Endothelial cell of umbilical vein (primary cell): ENCODE data around the gene DDX42. TPM values are rescaled to one million over a fixed set of nuclear protein-coding genes. Genes with fewer than 3 reads are reported as not detected.

Source experiments
- BruUV-seq: library from RNA; stranded (reverse); fragments of 400-500 nt; replicated peaks from 2 replicates; lab custom pipeline; 2021; lab: Mats Ljungman, UMichigan
- CTCF ChIA-PET: fragments of 300-600, 350-600 bp; sonication (Branson Sonifier 250); formaldehyde crosslinking; loops from one replicate; lab custom pipeline; 2021; ENCODE audit warnings: antibody characterized with exemption, inconsistent platforms; lab: Charles Lee
- POLR2A ChIA-PET: fragments of 300-600, 350-600 bp; sonication (Branson Sonifier 250); formaldehyde crosslinking; loops from one replicate; lab custom pipeline; 2021; ENCODE audit warnings: antibody characterized with exemption, inconsistent platforms; lab: Charles Lee
- DNase-seq: peaks from one replicate; pipeline ENCODE4 v3.0.0-alpha.2; 2011; ENCODE audit warnings: low read depth, low spot score
- FAIRE-seq: peaks from 2 replicates; lab custom pipeline; 2011; peaks lifted over from hg19 to GRCh38; lab: Jason Lieb, UNC
- H2AFZ ChIP-seq: 2 replicates; pipeline ENCODE4 v1.6.0; 2012; ENCODE audit warnings: low read depth, low read length, control low read depth, inconsistent platforms
- H3K27ac ChIP-seq: 2 replicates; pipeline ENCODE4 v1.5.1; 2011; ENCODE audit warnings: low read depth, mild to moderate bottlenecking, control low read depth, low read length, moderate library complexity; ENCODE audit not compliant: insufficient read depth
- H3K27me3 ChIP-seq, 2 experiments: 2 replicates each; pipeline versions ENCODE4 v1.6.0 to v1.6.1; 2011; ENCODE audit warnings: low read length in 2 of 2, mixed read lengths in 1 of 2; ENCODE audit not compliant: control insufficient read depth in 2 of 2, insufficient read depth in 2 of 2
- H3K36me3 ChIP-seq, 2 experiments: 2 replicates in 1 of 2; 3 replicates in 1 of 2; pipeline ENCODE4 v1.5.1; 2011; ENCODE audit warnings: low read length in 2 of 2, mild to moderate bottlenecking in 1 of 2, moderate library complexity in 1 of 2; ENCODE audit not compliant: control insufficient read depth in 2 of 2, insufficient read depth in 2 of 2; ENCODE audit errors: extremely low read depth in 1 of 2
- H3K4me1 ChIP-seq: 3 replicates; pipeline ENCODE4 v1.5.1; 2011; ENCODE audit warnings: mild to moderate bottlenecking, low read length; ENCODE audit not compliant: control insufficient read depth, insufficient read depth; ENCODE audit errors: extremely low read depth
- H3K4me2 ChIP-seq: 2 replicates; pipeline ENCODE4 v1.6.1; 2011; ENCODE audit warnings: low read length, control low read depth, mixed read lengths; ENCODE audit not compliant: insufficient read depth
- H3K4me3 ChIP-seq, 3 experiments: fragments of 200-600 bp in 1 of 3; sonication (generic), shearing (Covaris generic) in 1 of 3; replicated peaks in 1 of 3; 2 replicates each; pipeline ENCODE4 v1.5.1; 2011 to 2016; ENCODE audit warnings: control low read depth in 3 of 3, low read length in 3 of 3, mild to moderate bottlenecking in 2 of 3, inconsistent platforms in 1 of 3, low read depth in 1 of 3, moderate library complexity in 1 of 3; ENCODE audit not compliant: insufficient read depth in 1 of 3
- H3K79me2 ChIP-seq: 2 replicates; pipeline ENCODE4 v1.6.0; 2012; ENCODE audit warnings: low read length, inconsistent platforms; ENCODE audit not compliant: control insufficient read depth, insufficient read depth
- H3K9ac ChIP-seq: replicated peaks from 2 replicates; pipeline ENCODE3; 2011; ENCODE audit warnings: low read length, control low read depth; ENCODE audit not compliant: insufficient read depth; ENCODE audit errors: extremely low read depth
- H3K9me1 ChIP-seq: replicated peaks from 3 replicates; pipeline ENCODE4 v1.6.0; 2011; ENCODE audit warnings: mild to moderate bottlenecking, low read length; ENCODE audit not compliant: control insufficient read depth, insufficient read depth; ENCODE audit errors: extremely low read depth
- H3K9me3 ChIP-seq: replicated peaks from 2 replicates; pipeline ENCODE4 v1.5.1; 2012; ENCODE audit warnings: low read length, inconsistent platforms; ENCODE audit not compliant: control insufficient read depth, insufficient read depth
- H4K20me1 ChIP-seq: replicated peaks from 2 replicates; pipeline ENCODE3; 2011; ENCODE audit warnings: mild to moderate bottlenecking, low read length; ENCODE audit not compliant: control insufficient read depth, insufficient read depth; ENCODE audit errors: extremely low read depth
- CTCF ChIP-seq, 2 donors: IDR thresholded peaks; 1 replicate in 1 of 2; 2 replicates in 1 of 2; pipeline ENCODE4 v1.5.1; 2011; ENCODE audit warnings: low read length in 2 of 2, mild to moderate bottlenecking in 2 of 2, moderate library complexity in 2 of 2, control low read depth in 1 of 2, inconsistent platforms in 1 of 2, low read depth in 1 of 2; ENCODE audit not compliant: insufficient read depth in 1 of 2; ENCODE audit errors: extremely low read depth in 1 of 2
- EZH2 ChIP-seq: IDR thresholded peaks from 2 replicates; pipeline ENCODE4 v1.6.1; 2012; ENCODE audit warnings: borderline replicate concordance, low read depth, mild to moderate bottlenecking, moderate library complexity, low read length, inconsistent platforms; ENCODE audit not compliant: severe bottlenecking
- FOS ChIP-seq: IDR thresholded peaks from 2 replicates; pipeline ENCODE4 v1.6.1; 2011; ENCODE audit warnings: mild to moderate bottlenecking, low read length, moderate library complexity, borderline replicate concordance; ENCODE audit not compliant: insufficient read depth
- GATA2 ChIP-seq: IDR thresholded peaks from 2 replicates; pipeline ENCODE4 v1.7.0; 2011; ENCODE audit warnings: low read depth, mild to moderate bottlenecking, moderate library complexity, mixed read lengths, low read length; ENCODE audit not compliant: insufficient read length, insufficient read depth
- JUN ChIP-seq: IDR thresholded peaks from 2 replicates; pipeline ENCODE4 v1.6.1; 2011; ENCODE audit warnings: borderline replicate concordance, low read depth; ENCODE audit not compliant: insufficient read length, insufficient read depth
- MAX ChIP-seq: IDR thresholded peaks from 2 replicates; pipeline ENCODE4 v1.6.1; 2011; ENCODE audit not compliant: insufficient read depth, insufficient read length
- MYC ChIP-seq: IDR thresholded peaks from one replicate; pipeline ENCODE4 v1.6.1; 2011; ENCODE audit warnings: mild to moderate bottlenecking, low read depth, low read length
- POLR2A ChIP-seq: IDR thresholded peaks from 2 replicates; pipeline ENCODE4 v1.6.1; 2012; ENCODE audit warnings: low read depth, mild to moderate bottlenecking, control low read depth, low read length
- POLR2AphosphoS5 ChIP-seq: IDR thresholded peaks from 2 replicates; pipeline ENCODE4 v1.6.1; 2012; ENCODE audit warnings: low read depth, mild to moderate bottlenecking, control low read depth, low read length, moderate library complexity; ENCODE audit not compliant: insufficient read depth
- dilution Hi-C: fragments of 300-500 bp; cut with MboI; formaldehyde crosslinking; loops from one replicate; pipeline ENCODE4 v1.15.0; 2019; ENCODE audit warnings: low sequenced_read_pairs; ENCODE audit not compliant: extremely low pct_ligation_motif_present
- intact Hi-C: fragments of 100-400 bp; cut with micrococcal nuclease; formaldehyde crosslinking; loops from one replicate; pipeline ENCODE4 v1.10.0; 2022
- polyA plus RNA-seq, 4 experiments: library from polyadenylated mRNA; depleted of rRNA in 3 of 4; stranded (reverse) in 3 of 4; unstranded in 1 of 4; fragments of >200 nt; gene quantifications; 2 replicates each; pipeline versions ENCODE4 v1.2.1 to v1.2.3, GENCODE V29; 2011 to 2012; ENCODE audit warnings: missing spikeins in 1 of 4
- total RNA-seq: library from RNA; stranded (reverse); gene quantifications from 2 replicates; pipeline ENCODE4 v1.2.3, GENCODE V29; 2021

Gene DDX42
- total and polyA plus RNA-seq, 2 donors (not counting 3 experiments of a cell fraction or from before 2014, with no cell fraction given), result 48.1 to 124 TPM

GRCh38 chr17:63786971-63787711, 13.2 kb downstream of the DDX42 start:
- DNase-seq, result no peak

More at GRCh38 chr17:63786971-63787711, 13.2 kb downstream of the DDX42 start:
- peaks cover 65% of the 10 kb centered on the region for H3K79me2 ChIP-seq
- no peaks in the 10 kb centered on the region for H3K9me1 ChIP-seq
- no peak overlapping the region for H2AFZ ChIP-seq
- FAIRE-seq, result no peak
- intact Hi-C loops (no loop called here), dilution Hi-C loops (no loop called here)
- no peaks in the 10 kb centered on the region for H3K27me3 ChIP-seq
- H3K4me2 ChIP-seq, result no peak overlapping the region
- H3K9me3 ChIP-seq, result no peaks in the 10 kb centered on the region
- peaks cover 9 to 12% of the 10 kb centered on the region in 2 experiments for H3K36me3 ChIP-seq
- TF ChIP-seq FOS (no peak), MAX (no peak), POLR2AphosphoS5 (no peak), POLR2A (no peak), GATA2 (no peak), CTCF (IDR thresholded peaks at IDR 0.05; ENCODE audit: extremely low read depth in 1 of 2, insufficient read depth in 1 of 2, low read depth in 1 of 2, low read length in 2 of 2) (no peak), JUN (no peak), EZH2 (no peak), MYC (no peak)
- no peak overlapping the region for H3K4me3 ChIP-seq
- no peak overlapping the region for H3K27ac ChIP-seq
- ChIA-PET POLR2A (no interaction called here), CTCF (interaction anchor here (1.3 kb wide), 1 partner anchor 361 kb away, joined by 5 read pairs; no protein-coding TSS in a partner anchor)
- H3K9ac ChIP-seq, result no peak overlapping the region
- no TSS peak for BruUV-seq
- H4K20me1 ChIP-seq, result peaks cover 8% of the 10 kb centered on the region
- peaks cover 4% of the 10 kb centered on the region for H3K4me1 ChIP-seq
